Activated naive CD4-positive, alpha-beta T cell treated with anti-CD3 and anti-CD28 coated beads, Interleukin-2, amount 50 U/mL, for 72 hours (primary cell): Measurements from ENCODE around the gene CNTLN. TPM values are rescaled to one million over a fixed set of nuclear protein-coding genes. Genes with fewer than 3 reads are reported as not detected.
"Not testable (repeated sequence)": the region's sequence is repeated elsewhere in the genome, so short reads cannot be mapped to it uniquely, and the experiment has no call there.

Source experiments
- ATAC-seq, 2 donors: fragments of 150-1000 bp; cut with Tn5 transposase; 2 replicates each; pipeline ENCODE4 v1.10.0; 2021; ENCODE audit warnings: mild to moderate bottlenecking in 2 of 2, moderate library complexity in 2 of 2
- DNase-seq, 2 donors: peaks; one replicate each; pipeline ENCODE4 v3.0.0; 2021 to 2022; ENCODE audit warnings: low spot score in 2 of 2
- H3K27ac Mint-ChIP-seq, 2 donors: one replicate each; pipeline ENCODE4 v1.8.0; 2022; ENCODE audit warnings: mild to moderate bottlenecking in 2 of 2, mixed read lengths in 2 of 2
- H3K36me3 Mint-ChIP-seq, 2 donors: one replicate each; pipeline ENCODE4 v1.8.0; 2022; ENCODE audit warnings: mixed read lengths in 2 of 2
- H3K9me3 Mint-ChIP-seq, 2 donors: one replicate each; pipeline ENCODE4 v1.8.0; 2022; ENCODE audit warnings: mixed read lengths in 2 of 2
- total RNA-seq, 2 donors: library from RNA; stranded (reverse); gene quantifications; one replicate each; pipeline ENCODE4 v1.2.3, GENCODE V29; 2022

Gene CNTLN
- total RNA-seq, 2 donors from 2014 or later, result 0.75 to 0.91 TPM

DNA sequence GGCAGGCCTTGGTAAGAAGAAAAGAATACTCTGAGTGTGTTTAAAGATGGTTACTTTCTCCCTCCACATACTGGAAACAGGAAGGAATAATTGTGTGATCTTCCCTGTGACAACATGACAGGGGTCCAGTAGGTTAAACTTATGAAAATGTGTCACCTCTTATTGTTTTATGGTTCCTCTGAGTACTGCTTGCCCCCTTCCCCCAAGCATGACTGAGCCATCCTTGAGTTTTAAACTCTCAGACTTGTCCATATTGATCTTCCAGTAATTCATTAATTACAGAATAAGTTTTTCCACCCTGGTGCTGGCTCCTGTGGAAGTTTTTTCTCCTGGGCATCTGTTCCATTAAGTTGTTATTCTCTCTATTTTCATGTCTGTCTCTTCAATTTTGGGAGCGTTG, 95.8 kb downstream of the CNTLN start:
- H3K27ac Mint-ChIP-seq, result no peak overlapping the region

DNA sequence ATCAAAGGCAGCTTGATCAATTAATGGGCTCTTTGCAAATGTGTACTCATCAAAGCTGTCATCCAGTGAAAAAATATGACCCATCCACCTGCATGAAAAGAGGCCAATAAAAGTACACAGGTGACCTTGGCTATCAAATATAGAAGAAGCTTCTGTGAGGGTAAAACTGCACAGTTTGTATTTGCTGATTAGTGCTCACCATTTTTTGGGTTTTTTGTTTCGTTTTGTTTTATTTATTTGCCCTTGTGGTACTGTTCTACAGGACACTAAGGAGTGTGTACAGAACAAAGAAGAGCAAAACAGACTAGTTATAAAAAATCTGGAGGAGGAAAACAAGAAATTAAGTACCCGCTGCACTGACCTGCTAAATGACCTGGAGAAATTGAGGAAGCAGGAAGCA, 101.3 kb downstream of the CNTLN start:
- no peak for ATAC-seq
- Mint-ChIP-seq H3K36me3 (no peaks in the 10 kb centered on the region), H3K9me3 (peaks cover 5 to 6% of the 10 kb centered on the region in 2 donors), H3K27ac (no peak overlapping the region)
- no peak for DNase-seq

More for the DNA sequence above, 95.8 kb downstream of the CNTLN start:
- no peaks in the 10 kb centered on the region for H3K36me3 Mint-ChIP-seq
- H3K9me3 Mint-ChIP-seq, result peaks cover 8 to 14% of the 10 kb centered on the region in 2 donors
- DNase-seq (no peak), ATAC-seq (no peak)

DNA sequence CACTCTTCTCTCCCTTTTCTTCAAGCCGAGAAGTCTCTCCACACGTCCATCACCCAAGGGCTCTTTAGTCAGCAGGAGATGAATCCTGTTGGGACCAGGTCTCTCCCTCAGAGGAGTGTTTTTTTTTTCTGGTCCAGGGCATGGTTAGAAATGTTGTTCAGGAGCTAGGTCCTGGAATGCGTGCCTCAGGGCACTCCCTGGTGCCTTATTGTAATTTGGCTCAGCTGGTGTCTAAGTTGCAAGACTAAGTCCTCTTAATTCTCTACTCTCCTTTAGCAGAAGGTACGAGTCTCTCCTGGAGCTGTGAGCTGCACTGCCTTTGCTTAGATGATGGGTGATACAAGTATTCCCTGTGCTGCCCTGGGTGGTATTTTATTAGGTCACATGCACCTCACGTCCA, 111.9 kb downstream of the CNTLN start:
- H3K9me3 Mint-ChIP-seq, result peaks cover 25 to 29% of the 10 kb centered on the region in 2 donors
- peaks cover 0 to 4% of the 10 kb centered on the region in 2 donors for H3K36me3 Mint-ChIP-seq
- ATAC-seq, result no peak
- DNase-seq, result no peak
- H3K27ac Mint-ChIP-seq, result no peak overlapping the region

DNA sequence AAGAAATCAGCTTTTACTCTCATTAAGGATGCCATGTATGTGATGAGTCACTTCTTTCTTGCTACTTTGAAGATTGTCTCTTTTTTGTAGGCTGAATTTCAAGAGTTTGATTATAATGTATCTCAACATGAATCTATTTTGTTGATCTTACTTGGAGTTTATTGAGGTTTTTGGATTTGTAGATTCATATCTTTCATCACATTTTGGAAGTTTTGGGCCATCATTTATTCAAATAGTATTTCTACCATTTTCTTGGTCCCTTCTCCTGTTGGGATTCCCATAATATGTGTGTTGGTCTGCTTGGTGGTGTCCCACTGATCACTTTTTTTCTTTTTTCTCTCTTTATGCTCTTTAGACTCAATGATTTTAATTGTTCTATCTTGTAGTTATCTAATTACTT, 116.3 kb downstream of the CNTLN start:
- DNase-seq, result no peak
- H3K27ac Mint-ChIP-seq, result no peak overlapping the region

DNA sequence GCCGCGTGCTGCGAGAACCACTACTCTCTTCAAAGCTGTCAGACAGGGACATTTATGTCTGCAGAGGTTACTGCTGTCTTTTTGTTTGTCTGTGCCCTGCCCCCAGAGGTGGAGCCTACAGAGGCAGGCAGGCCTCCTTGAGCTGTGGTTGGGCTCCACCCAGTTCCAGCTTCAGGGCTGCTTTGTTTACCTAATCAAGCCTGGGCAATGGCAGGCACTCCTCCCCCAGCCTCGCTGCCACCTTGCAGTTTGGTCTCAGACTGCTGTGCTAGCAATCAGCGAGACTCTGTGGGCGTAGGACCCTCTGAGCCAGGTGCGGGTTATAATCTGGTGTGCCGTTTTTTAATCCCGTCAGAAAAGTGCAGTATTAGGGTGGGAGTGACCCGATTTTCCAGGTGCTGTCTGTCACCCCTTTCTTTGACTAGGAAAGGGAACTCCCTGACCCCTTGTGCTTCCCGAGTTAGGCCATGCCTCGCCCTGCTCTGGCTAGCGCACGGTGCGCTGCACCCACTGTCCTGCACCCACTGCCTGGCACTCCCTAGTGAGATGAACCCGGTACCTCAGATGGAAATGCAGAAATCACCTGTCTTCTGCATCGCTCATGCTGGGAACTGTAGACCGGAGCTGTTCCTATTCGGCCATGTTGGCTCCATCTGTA, 133.8 kb downstream of the CNTLN start:
- not testable (repeated sequence) for ATAC-seq, H3K27ac Mint-ChIP-seq, H3K36me3 Mint-ChIP-seq, DNase-seq
- peaks cover 16 to 30% of the 10 kb centered on the region in 2 donors for H3K9me3 Mint-ChIP-seq

More for the DNA sequence above, 116.3 kb downstream of the CNTLN start:
- peaks cover 0 to 6% of the 10 kb centered on the region in 2 donors for H3K36me3 Mint-ChIP-seq
- no peak for ATAC-seq
- peaks cover 36 to 42% of the 10 kb centered on the region in 2 donors for H3K9me3 Mint-ChIP-seq

DNA sequence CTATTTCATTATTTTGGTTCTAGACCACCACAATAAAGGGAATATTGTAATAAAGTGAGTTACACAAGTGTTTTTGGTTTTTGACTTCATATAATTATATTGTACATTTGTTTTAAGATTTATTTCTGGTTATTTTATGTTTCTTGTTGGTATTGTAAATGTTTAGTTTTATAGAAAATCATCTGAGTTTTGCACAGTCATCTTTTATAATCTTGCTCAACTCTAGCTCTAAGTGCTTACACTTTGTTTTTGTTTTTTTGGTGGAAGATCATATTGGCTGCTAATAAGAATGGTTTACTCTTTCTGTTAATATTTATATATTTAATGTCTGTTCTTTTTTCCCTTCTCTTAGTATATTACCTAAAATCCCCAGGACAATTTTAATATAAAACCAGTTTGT, 135.0 kb downstream of the CNTLN start:
- no peak for DNase-seq
- no peak for ATAC-seq
- Mint-ChIP-seq H3K9me3 (peaks cover 16 to 30% of the 10 kb centered on the region in 2 donors), H3K27ac (no peak overlapping the region), H3K36me3 (peaks cover 5 to 7% of the 10 kb centered on the region in 2 donors)

DNA sequence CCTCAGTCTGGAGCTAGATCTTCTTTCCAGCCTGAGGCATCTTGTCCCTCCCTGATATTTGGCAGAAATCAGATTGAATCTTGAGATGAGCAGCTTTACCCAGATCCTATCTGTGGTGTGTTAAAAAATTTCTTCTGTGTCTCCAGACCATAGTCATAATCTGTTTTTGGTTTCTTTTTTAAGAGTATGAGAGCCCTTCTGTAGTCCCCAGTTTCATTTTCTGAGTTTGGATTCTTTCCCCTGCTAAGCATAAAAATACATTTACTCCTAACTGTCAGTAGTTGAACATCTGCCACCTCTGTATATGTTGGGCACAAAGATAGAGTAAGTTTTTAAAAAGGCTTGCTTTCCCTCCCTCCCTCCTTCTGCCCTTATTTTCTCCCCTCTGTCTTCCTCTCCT, 137.7 kb downstream of the CNTLN start:
- peaks cover 0 to 7% of the 10 kb centered on the region in 2 donors for H3K36me3 Mint-ChIP-seq
- no peak overlapping the region for H3K27ac Mint-ChIP-seq
- H3K9me3 Mint-ChIP-seq, result peaks cover 9 to 20% of the 10 kb centered on the region in 2 donors
- DNase-seq (no peak), ATAC-seq (no peak)

DNA sequence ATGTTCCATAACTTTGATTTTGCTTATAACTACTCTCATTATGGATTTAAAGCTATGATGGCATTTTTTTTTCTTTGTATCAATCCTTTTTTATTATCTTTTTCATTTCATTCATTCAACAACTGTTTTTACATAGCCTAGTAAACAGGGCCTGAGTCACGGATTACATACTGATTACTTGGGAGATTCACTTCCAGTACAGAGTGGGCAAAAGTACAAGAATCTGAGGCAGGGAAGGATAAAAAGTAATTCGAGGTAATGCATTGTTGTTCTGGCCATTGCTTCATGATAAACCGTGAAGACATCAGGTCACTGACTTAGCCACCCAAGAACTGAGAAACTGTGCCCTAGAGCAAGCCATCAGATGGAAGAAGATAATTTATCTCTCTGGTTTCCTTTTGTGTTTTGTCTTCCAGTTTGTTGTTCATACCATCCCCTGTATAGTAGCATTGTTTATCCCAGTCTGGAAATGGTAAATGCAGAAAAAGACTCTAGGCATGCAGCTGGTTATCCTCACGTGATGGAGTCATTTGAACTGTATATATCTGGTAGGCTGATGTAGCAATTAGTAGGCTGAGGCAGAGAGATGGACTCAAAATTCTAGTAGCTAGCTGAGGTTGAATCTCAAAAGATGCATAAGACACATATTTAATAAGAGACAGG, 145.6 kb downstream of the CNTLN start:
- no peak for DNase-seq
- ATAC-seq, result no peak
- Mint-ChIP-seq H3K27ac (no peak overlapping the region), H3K36me3 (peaks cover 0 to 6% of the 10 kb centered on the region in 2 donors), H3K9me3 (peaks cover 9 to 22% of the 10 kb centered on the region in 2 donors)

DNA sequence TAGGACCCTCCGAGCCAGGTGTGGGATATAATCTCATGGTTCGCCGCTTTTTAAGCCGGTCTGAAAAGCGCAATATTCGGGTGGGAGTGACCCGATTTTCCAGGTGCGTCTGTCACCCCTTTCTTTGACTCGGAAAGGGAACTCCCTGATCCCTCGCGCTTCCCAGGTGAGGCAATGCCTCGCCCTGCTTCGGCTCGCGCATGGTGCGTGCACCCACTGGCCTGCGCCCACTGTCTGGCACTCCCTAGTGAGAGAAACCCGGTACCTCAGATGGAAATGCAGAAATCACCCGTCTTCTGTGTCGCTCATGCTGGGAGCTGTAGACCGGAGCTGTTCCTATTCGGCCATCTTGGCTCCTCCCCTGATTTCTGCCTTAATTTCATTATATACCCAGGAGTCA, 155.8 kb downstream of the CNTLN start:
- Mint-ChIP-seq H3K36me3 (peaks cover 13 to 22% of the 10 kb centered on the region in 2 donors), H3K9me3 (peaks cover 22 to 25% of the 10 kb centered on the region in 2 donors)
- H3K27ac Mint-ChIP-seq, ATAC-seq, DNase-seq: not testable (repeated sequence)

DNA sequence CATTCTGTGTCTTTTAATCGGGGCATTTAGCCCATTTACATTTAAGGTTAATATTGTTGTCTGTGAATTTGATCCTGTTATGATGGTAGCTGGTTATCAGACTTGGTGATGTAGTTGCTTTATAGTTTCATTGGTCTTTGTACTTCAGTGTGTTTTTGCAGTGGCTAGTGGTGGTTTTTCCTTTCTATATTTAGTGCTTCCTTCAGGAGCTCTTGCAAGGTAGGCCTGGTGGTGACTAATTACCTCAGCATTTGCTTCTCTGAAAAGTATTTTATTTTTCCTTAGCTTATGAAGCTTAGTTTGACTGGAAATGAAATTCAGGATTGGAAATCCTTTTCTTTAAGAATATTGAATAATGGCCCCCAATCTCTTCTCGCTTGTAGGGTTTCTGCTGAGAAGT, 156.9 kb downstream of the CNTLN start:
- H3K27ac Mint-ChIP-seq, result no peak overlapping the region
- no peak for DNase-seq
- no peak for ATAC-seq
- H3K36me3 Mint-ChIP-seq, result peaks cover 13 to 27% of the 10 kb centered on the region in 2 donors
- peaks cover 28 to 30% of the 10 kb centered on the region in 2 donors for H3K9me3 Mint-ChIP-seq

DNA sequence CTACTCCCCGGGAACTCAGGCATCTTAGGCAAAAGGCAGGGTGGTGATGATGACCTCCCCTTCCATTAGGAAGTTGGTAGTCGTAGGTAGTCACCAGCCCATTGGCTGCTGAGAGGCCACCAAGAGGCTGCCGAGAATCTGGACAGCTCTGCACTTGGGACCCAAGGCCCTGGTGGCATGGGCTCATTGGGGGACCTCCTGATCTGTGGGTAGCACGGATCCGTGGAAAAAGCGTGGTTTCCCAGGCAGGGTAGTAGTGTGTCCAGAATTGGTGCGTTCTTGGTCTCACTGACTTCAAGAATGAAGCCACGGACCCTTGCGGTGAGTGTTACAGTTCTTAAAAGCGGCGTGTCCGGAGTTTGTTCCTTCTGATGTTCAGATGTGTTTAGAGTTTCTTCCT, 158.8 kb downstream of the CNTLN start:
- peaks cover 29 to 32% of the 10 kb centered on the region in 2 donors for H3K9me3 Mint-ChIP-seq
- DNase-seq (no peak), ATAC-seq (no peak)
- H3K27ac Mint-ChIP-seq, result no peak overlapping the region
- peaks cover 13 to 27% of the 10 kb centered on the region in 2 donors for H3K36me3 Mint-ChIP-seq

DNA sequence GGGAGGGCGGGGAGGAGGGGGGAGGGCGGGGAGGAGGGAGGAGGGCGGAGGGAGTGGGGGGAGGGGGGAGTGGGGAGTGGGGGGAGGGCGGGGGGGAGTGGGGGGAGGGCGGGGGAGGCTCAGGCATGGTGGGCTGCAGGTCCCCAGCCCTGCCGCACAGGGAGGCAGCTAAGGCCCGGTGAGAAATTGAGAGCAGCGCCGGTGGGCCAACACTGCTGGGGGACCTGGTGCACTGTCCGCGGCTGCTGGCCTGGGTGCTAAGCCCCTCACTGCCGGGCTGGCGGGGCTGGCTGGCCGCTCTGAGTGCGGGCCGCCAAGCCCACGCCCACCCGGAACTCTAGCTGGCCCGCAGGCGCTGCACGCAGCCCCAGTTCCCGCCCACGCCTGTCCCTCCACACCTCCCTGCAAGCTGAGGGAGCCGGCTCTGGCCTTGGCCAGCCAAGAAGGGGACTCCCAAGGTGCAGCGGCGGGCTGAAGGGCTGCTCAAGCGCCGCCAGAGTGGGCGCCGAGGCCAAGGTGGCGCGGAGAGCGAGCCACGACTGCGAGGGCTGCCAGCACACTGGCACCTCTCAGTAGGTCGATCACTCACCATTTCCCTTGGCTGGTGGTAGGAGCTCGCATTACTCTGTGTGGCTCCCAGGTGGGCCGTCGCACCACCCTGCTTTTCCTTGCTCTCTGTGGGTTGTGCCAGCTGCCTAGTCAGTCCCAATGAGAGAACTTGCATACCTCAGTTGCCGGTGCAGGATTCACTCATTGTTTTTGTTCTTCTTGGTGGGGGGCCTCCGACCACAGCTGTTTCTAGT, 160.2 kb downstream of the CNTLN start:
- ATAC-seq (no peak), DNase-seq (no peak)
- H3K36me3 Mint-ChIP-seq, result peaks cover 13 to 27% of the 10 kb centered on the region in 2 donors
- no peak overlapping the region for H3K27ac Mint-ChIP-seq
- peaks cover 29 to 32% of the 10 kb centered on the region in 2 donors for H3K9me3 Mint-ChIP-seq

DNA sequence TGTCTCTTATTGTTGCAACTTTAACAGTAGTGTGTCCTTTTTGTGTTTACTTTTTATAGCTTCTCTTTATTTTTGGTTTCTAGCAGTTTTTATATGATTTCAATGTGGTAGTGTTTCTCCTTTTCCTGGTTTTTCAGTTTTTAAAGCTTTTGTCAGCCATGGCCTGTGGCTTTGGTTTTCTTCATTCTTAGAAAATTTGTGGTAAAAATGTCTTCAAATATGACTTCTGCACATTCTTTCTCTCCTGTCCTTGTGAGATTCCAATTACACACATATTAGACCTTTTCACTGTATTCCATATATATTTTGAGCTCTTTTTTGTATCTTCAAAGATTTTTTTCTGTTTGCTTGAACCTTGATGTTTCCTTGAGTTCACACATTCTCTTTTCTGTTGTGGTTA, 180.5 kb downstream of the CNTLN start:
- peaks cover 0 to 16% of the 10 kb centered on the region in 2 donors for H3K9me3 Mint-ChIP-seq
- no peak for ATAC-seq
- DNase-seq, result no peak
- H3K27ac Mint-ChIP-seq, result no peak overlapping the region
- H3K36me3 Mint-ChIP-seq, result no peaks in the 10 kb centered on the region

DNA sequence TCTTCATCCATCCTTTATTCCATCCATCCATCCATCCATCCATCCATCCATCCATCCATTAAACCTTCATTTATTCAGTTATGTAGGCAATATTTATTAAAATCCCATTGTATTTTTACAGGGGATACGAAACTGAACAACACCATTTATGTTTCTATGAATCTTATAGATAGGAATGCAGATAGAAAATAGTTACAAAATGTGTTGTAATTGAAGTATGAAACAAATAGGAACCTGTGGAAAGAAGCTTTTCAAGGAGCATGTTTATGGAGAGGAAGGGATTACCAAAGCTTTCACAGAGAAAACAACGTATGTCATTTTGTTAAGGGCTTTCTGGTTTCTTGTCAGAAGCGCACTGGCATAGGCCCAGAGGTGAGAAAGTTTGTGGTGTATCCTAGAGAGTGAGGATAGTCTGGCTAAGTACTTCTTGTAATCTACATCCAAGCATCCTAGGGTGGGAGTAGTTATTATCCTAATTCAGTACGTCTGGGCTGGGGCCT, 184.0 kb downstream of the CNTLN start:
- H3K36me3 Mint-ChIP-seq, result no peaks in the 10 kb centered on the region
- H3K27ac Mint-ChIP-seq, result no peak overlapping the region
- ATAC-seq (no peak), DNase-seq (no peak)
- H3K9me3 Mint-ChIP-seq, result peaks cover 0 to 10% of the 10 kb centered on the region in 2 donors

DNA sequence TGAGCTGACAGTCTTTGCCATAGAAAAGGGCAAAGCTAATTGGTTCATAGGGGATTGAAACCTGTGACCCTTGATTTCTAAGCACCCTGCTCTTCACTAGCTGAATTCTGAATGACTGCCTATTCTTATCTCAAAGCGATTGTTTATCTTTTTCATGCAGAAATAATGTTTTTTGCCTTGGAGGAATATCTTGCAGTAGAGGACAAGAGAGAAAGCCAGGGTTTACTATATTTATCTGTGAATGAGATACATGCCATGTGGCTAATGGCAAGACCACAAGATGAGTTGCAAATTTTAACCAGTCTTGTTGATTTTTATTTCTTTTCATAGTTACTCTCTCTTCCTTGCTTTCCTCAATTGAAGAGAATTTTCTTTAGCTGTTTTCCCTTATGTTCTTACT, 185.0 kb downstream of the CNTLN start:
- Mint-ChIP-seq H3K9me3 (peaks cover 0 to 10% of the 10 kb centered on the region in 2 donors), H3K36me3 (no peaks in the 10 kb centered on the region), H3K27ac (no peak overlapping the region)
- DNase-seq (no peak), ATAC-seq (no peak)

DNA sequence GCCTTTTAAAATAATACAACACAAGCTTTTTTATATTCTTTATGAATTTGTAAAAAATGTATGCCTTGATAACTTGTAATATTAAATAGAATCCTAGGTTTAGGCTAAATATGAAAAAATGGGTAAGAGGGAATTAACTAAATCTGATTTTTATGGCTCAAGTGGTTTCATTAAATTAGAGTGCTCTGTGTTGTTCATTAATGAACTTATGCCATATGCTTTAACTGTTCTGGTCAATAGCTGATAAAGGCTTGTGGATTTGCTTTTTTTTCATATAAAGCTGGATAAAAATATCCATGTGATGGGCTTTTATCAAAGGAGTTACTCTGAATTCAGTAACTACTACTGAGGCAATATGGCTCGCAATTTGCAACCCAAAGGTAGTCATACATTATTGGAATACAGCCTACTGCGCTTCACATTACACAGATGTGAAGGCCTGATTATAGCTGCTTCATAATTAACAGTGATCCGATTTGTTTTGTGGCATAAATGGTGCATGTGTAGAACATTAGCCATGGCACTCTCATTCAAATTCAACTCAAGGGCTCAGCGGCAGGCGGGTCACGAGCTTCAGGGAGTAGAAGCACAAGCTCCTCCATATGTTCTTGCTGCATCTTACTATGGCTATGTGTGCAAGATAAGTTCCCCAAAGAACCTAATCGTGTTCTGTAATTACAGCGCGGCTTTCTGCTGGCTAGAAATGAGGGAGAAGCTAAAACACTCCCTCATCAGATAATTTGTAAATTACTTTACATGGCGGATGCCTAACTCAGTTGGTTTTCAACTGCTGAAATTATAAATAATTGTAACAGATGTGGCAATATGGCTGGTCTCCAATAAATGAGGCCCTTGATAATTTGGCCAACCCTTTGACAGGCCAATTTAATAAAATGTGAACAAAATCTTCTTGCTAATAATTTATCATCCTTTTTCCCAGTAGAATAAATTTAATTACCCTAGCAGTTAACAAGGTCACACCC, 188.3 kb downstream of the CNTLN start:
- H3K36me3 Mint-ChIP-seq, result no peaks in the 10 kb centered on the region
- H3K9me3 Mint-ChIP-seq, result no peaks in the 10 kb centered on the region
- no peak overlapping the region for H3K27ac Mint-ChIP-seq
- ATAC-seq (no peak), DNase-seq (no peak)
